WERI-Rb-1 (cell line): ENCODE measurements around the gene TM4SF20.

Experiments used
- DNase-seq: peaks from one replicate; pipeline ENCODE4 v3.0.0-alpha.2; 2020
- H3K27ac ChIP-seq: fragments of 250-450 bp; sonication (Bioruptor Pico); 2 replicates; pipeline ENCODE4 v1.5.1; 2020; ENCODE audit warnings: mild to moderate bottlenecking, moderate library complexity
- H3K27me3 ChIP-seq: fragments of 250-450 bp; sonication (Bioruptor Pico); 2 replicates; pipeline ENCODE4 v1.5.1; 2021; ENCODE audit warnings: mild to moderate bottlenecking, low read depth, moderate library complexity; ENCODE audit not compliant: insufficient read depth, severe bottlenecking
- H3K36me3 ChIP-seq: fragments of 250-450 bp; sonication (Bioruptor Pico); 2 replicates; pipeline ENCODE4 v1.5.1; 2020; ENCODE audit warnings: mild to moderate bottlenecking, moderate library complexity
- H3K4me3 ChIP-seq: 2 replicates; pipeline ENCODE4 v1.5.1; 2011; ENCODE audit warnings: low read depth, mild to moderate bottlenecking, control low read depth, low read length
- H3K9me3 ChIP-seq: fragments of 250-450 bp; sonication (Bioruptor Pico); 2 replicates; pipeline ENCODE4 v1.5.1; 2021; ENCODE audit warnings: mild to moderate bottlenecking, moderate library complexity; ENCODE audit not compliant: severe bottlenecking
- CTCF ChIP-seq: IDR thresholded peaks from 2 replicates; pipeline ENCODE4 v1.5.1; 2011; ENCODE audit warnings: low read depth, mild to moderate bottlenecking, control low read depth, inconsistent platforms, low read length

Gene TM4SF20

GRCh38 chr2:227374158-227374557 is 4.9 kb downstream of the TM4SF20 start:
- TF ChIP-seq CTCF, result no peak
- no peak for DNase-seq
- Histone ChIP-seq H3K36me3 (no peaks in the 10 kb centered on the region), H3K4me3 (no peak overlapping the region), H3K27me3 (no peaks in the 10 kb centered on the region), H3K27ac (no peak overlapping the region), H3K9me3 (no peaks in the 10 kb centered on the region)

GRCh38 chr2:227373389-227373788 is 5.7 kb downstream of the TM4SF20 start:
- Histone ChIP-seq H3K36me3 (no peaks in the 10 kb centered on the region), H3K27ac (no peak overlapping the region), H3K27me3 (no peaks in the 10 kb centered on the region), H3K4me3 (no peak overlapping the region), H3K9me3 (no peaks in the 10 kb centered on the region)
- TF ChIP-seq CTCF, result no peak
- DNase-seq, result no peak

- TF ChIP-seq CTCF, result no peak
- no peaks in the 10 kb centered on the region for H3K9me3 ChIP-seq
- no peak for DNase-seq
Measured at GRCh38 chr2:227370791-227371312, 8.3 kb downstream of the TM4SF20 start.

GRCh38 chr2:227370092-227370491 is 9.0 kb downstream of the TM4SF20 start:
- Histone ChIP-seq H3K4me3 (no peak overlapping the region), H3K27me3 (no peaks in the 10 kb centered on the region), H3K27ac (no peak overlapping the region), H3K9me3 (no peaks in the 10 kb centered on the region), H3K36me3 (no peaks in the 10 kb centered on the region)
- no peak for TF ChIP-seq CTCF
- no peak for DNase-seq

More at GRCh38 chr2:227370791-227371312, 8.3 kb downstream of the TM4SF20 start:
- no peaks in the 10 kb centered on the region for H3K27me3 ChIP-seq
- H3K27ac ChIP-seq, result no peak overlapping the region
- H3K4me3 ChIP-seq, result no peak overlapping the region
- H3K36me3 ChIP-seq, result no peaks in the 10 kb centered on the region

- no peaks in the 10 kb centered on the region for H3K9me3 ChIP-seq
- no peak overlapping the region for H3K27ac ChIP-seq
- no peak for DNase-seq
- H3K36me3 ChIP-seq, result no peaks in the 10 kb centered on the region
- H3K4me3 ChIP-seq, result no peak overlapping the region
- H3K27me3 ChIP-seq, result no peaks in the 10 kb centered on the region
- no peak for TF ChIP-seq CTCF
Measured at GRCh38 chr2:227368574-227368973, 10.5 kb downstream of the TM4SF20 start.

GRCh38 chr2:227367427-227367795 is 11.7 kb downstream of the TM4SF20 start:
- no peaks in the 10 kb centered on the region for H3K36me3 ChIP-seq
- H3K9me3 ChIP-seq, result no peaks in the 10 kb centered on the region
- no peaks in the 10 kb centered on the region for H3K27me3 ChIP-seq
- DNase-seq, result no peak
- H3K27ac ChIP-seq, result no peak overlapping the region
- no peak overlapping the region for H3K4me3 ChIP-seq
- TF ChIP-seq CTCF, result no peak
